ENCODE measurements around the gene KRT75.

KRT75 gene

GRCh38 chr12:52395761-52396434, 38.3 kb downstream of the KRT75 start:
- no peak for TF ChIP-seq REST (IDR thresholded peaks at IDR 0.05; ENCODE audit: low read depth)
- no peak for TF ChIP-seq NFIC (IDR thresholded peaks at IDR 0.05)
- peak; percentile 79 for TF ChIP-seq RAD21 (IDR thresholded peaks at IDR 0.05; ENCODE audit: low read depth)
- no peak for TF ChIP-seq TEAD4 (IDR thresholded peaks at IDR 0.05)
- TF ChIP-seq USF1 (IDR thresholded peaks at IDR 0.05), result no peak
- TF ChIP-seq YY1 (IDR thresholded peaks at IDR 0.05; ENCODE audit: low read depth), result no peak
- TF ChIP-seq CEBPB (IDR thresholded peaks at IDR 0.05), result peak; percentile 67
- peak; percentile 46; the same call in 1 of the 2 replicates for TF ChIP-seq ZBTB7A (IDR thresholded peaks at IDR 0.05; ENCODE audit: low read depth)
- TF ChIP-seq FOXM1 (IDR thresholded peaks at IDR 0.05; ENCODE audit: borderline replicate concordance, low read depth), result no peak
- no peak for TF ChIP-seq MAX (IDR thresholded peaks at IDR 0.05)
- no peak for TF ChIP-seq TCF12 (IDR thresholded peaks at IDR 0.05; ENCODE audit: low read depth)
- no peak for TF ChIP-seq EGR1 (IDR thresholded peaks at IDR 0.05)
- TF ChIP-seq EP300 (IDR thresholded peaks at IDR 0.05; ENCODE audit: borderline replicate concordance), result no peak
- no peak for TF ChIP-seq CREB1 (IDR thresholded peaks at IDR 0.05; ENCODE audit: low read depth)
- no peak for TF ChIP-seq TAF1 (IDR thresholded peaks at IDR 0.05; ENCODE audit: low read depth)

- no peak for TF ChIP-seq MAX (IDR thresholded peaks at IDR 0.05)
- TF ChIP-seq CREB1 (IDR thresholded peaks at IDR 0.05; ENCODE audit: low read depth), result no peak
- TF ChIP-seq REST (IDR thresholded peaks at IDR 0.05; ENCODE audit: low read depth), result no peak
- TF ChIP-seq FOXM1 (IDR thresholded peaks at IDR 0.05; ENCODE audit: borderline replicate concordance, low read depth), result no peak
- TF ChIP-seq CEBPB (IDR thresholded peaks at IDR 0.05), result no peak
- no peak for TF ChIP-seq YY1 (IDR thresholded peaks at IDR 0.05; ENCODE audit: low read depth)
- no peak for TF ChIP-seq EGR1 (IDR thresholded peaks at IDR 0.05)
- TF ChIP-seq TAF1 (IDR thresholded peaks at IDR 0.05; ENCODE audit: low read depth), result no peak
- no peak for TF ChIP-seq USF1 (IDR thresholded peaks at IDR 0.05)
- no peak for TF ChIP-seq ZBTB7A (IDR thresholded peaks at IDR 0.05; ENCODE audit: low read depth)
- TF ChIP-seq NFIC (IDR thresholded peaks at IDR 0.05), result no peak
- no peak for TF ChIP-seq TCF12 (IDR thresholded peaks at IDR 0.05; ENCODE audit: low read depth)
- no peak for TF ChIP-seq EP300 (IDR thresholded peaks at IDR 0.05; ENCODE audit: borderline replicate concordance)
- no peak for TF ChIP-seq TEAD4 (IDR thresholded peaks at IDR 0.05)
- no peak for TF ChIP-seq RAD21 (IDR thresholded peaks at IDR 0.05; ENCODE audit: low read depth)
These were observed 39.2 kb downstream of the KRT75 start for GRCh38 chr12:52394836-52395405.

GRCh38 chr12:52392465-52393007, 41.6 kb downstream of the KRT75 start:
- TF ChIP-seq USF1 (IDR thresholded peaks at IDR 0.05) (no peak), ZBTB7A (IDR thresholded peaks at IDR 0.05; ENCODE audit: low read depth) (no peak), EGR1 (IDR thresholded peaks at IDR 0.05) (no peak)

- TF ChIP-seq CREB1 (IDR thresholded peaks at IDR 0.05; ENCODE audit: low read depth), result no peak
- TF ChIP-seq ZBTB7A (IDR thresholded peaks at IDR 0.05; ENCODE audit: low read depth), result no peak
- peak; percentile 64 for TF ChIP-seq NFIC (IDR thresholded peaks at IDR 0.05)
- TF ChIP-seq TEAD4 (IDR thresholded peaks at IDR 0.05), result no peak
- no peak for TF ChIP-seq REST (IDR thresholded peaks at IDR 0.05; ENCODE audit: low read depth)
- no peak for TF ChIP-seq TCF12 (IDR thresholded peaks at IDR 0.05; ENCODE audit: low read depth)
- TF ChIP-seq EP300 (IDR thresholded peaks at IDR 0.05; ENCODE audit: borderline replicate concordance), result no peak
- peak; percentile 73 for TF ChIP-seq MAX (IDR thresholded peaks at IDR 0.05)
- no peak for TF ChIP-seq USF1 (IDR thresholded peaks at IDR 0.05)
- TF ChIP-seq YY1 (IDR thresholded peaks at IDR 0.05; ENCODE audit: low read depth), result no peak
These were observed 42.6 kb downstream of the KRT75 start for GRCh38 chr12:52391618-52392002.

Data from Ishikawa (cell line).